ENCODE results near the gene HPSE2.

HPSE2 gene

GRCh38 chr10:98621630-98622029, 614.0 kb downstream of the HPSE2 start:
- no peak for FAIRE-seq
- no peak for DNase-seq (ENCODE audit: low spot score)

- DNase-seq (ENCODE audit: low spot score) (no peak), FAIRE-seq (no peak)
Observed at GRCh38 chr10:98620503-98620902, 615.1 kb downstream of the HPSE2 start.

DNA sequence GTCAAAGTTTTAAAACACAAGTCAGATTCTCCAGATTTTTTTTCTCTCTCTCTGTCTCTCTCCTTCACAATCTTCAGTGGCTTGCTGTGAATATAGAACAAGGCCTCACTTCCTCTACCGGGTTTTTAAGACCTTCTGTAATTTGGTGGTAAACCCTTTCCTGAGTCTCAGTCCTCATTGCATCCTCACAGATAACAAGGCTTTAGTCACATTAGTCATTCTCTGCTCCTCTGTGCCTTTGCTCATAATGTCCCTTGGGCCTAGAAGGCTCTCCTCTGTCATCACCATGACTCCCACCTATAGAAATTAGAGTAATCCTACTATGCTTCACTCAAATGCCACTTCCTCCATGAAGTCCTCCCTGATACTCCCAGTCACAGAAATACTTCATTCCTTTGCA, 616.2 kb downstream of the HPSE2 start:
- no peak for FAIRE-seq
- no peak for DNase-seq (ENCODE audit: low spot score)

GRCh38 chr10:98617906-98618520, 617.6 kb downstream of the HPSE2 start:
- no peak for DNase-seq (ENCODE audit: low spot score)
- FAIRE-seq, result no peak

DNA sequence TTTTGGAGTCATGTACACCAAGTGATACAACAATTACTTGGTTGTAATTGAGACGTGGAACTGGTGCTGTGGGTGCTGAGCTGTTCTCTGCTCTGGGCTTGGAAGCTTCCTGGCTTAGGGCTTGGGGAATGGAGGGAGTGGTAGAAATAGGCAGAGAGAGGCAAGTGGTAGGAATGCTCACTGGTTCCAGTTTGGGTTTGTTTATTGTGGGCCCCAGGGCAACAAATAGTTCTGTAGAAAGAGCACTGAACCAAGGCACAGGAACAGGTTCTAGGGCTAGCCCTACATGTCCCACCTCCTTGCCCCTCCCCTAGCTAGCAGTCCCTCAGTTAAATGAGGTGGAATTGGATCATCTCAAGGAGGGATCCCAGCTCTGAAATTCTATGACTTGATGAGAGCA, 622.2 kb downstream of the HPSE2 start:
- DNase-seq (ENCODE audit: low spot score), result no peak
- no peak for FAIRE-seq

- DNase-seq (ENCODE audit: low spot score) (no peak), FAIRE-seq (no peak)
Observed at GRCh38 chr10:98611436-98611835, 624.2 kb downstream of the HPSE2 start.

GRCh38 chr10:98610836-98611235, 624.8 kb downstream of the HPSE2 start:
- DNase-seq (ENCODE audit: low spot score), result no peak
- FAIRE-seq, result no peak

DNA sequence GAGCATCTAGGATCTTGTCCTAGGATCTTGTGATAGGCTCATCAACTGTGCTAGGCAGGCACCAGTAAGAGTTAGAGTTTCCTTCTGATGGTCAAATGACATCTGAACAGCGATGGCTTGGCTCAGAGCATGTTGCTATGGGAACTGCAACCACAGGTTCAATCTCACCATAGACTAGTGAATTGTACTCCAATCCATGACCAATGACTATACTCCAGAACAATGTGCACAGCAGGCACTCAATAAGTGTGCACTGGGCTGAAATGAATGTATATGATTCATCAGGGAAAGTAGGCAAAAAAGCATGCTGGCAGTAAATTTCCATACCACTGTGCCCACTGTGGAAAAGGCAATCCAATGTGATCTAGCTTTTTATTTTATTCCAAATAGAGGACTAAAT, 625.4 kb downstream of the HPSE2 start:
- FAIRE-seq (no peak), DNase-seq (ENCODE audit: low spot score) (no peak)

GRCh38 chr10:98609265-98609664, 626.4 kb downstream of the HPSE2 start:
- DNase-seq (ENCODE audit: low spot score) (no peak), FAIRE-seq (no peak)

- FAIRE-seq (no peak), DNase-seq (ENCODE audit: low spot score) (no peak)
Observed at GRCh38 chr10:98608411-98608810, 627.2 kb downstream of the HPSE2 start.

DNA sequence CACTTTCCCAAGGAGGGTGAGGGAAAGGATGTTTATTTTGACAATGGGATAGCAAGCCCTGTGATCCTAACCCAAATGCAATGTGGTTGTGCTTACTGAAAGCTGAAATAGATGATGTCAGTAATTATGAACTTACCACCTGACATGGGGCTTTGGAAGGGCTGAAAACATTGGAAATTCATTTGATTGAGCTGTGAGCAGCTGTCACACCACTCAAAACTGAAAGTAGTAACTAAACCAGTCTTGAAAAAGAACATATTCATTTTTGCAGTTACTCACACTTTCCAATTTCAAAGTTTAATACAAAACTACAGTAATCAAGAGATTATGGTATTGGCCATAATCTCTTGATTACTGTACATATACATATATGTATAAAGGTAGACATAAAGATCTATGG, 633.4 kb downstream of the HPSE2 start:
- no peak for DNase-seq (ENCODE audit: low spot score)
- FAIRE-seq, result no peak

GRCh38 chr10:98599032-98599610, 636.5 kb downstream of the HPSE2 start:
- DNase-seq (ENCODE audit: low spot score) (no peak), FAIRE-seq (no peak)

GRCh38 chr10:98596404-98596803, 639.2 kb downstream of the HPSE2 start:
- no peak for DNase-seq (ENCODE audit: low spot score)
- no peak for FAIRE-seq

DNA sequence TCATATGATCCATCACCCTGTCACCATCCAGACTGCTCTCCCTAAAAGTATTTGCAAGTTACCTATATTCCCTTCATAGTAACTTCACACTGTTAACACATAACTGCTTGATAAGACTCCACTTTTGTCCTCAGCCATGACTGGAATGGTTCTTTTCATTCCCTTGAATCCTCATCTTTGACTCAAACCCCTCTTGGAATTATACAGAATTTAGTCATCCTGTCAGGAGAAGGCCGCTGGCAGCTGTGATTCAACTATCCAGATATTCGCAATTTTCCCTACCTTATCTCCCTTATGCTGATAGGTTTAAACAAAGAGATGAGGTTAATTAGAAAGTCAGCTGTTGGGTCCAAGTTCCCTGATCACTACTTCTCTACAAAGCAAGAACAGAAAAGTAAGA, 646.0 kb downstream of the HPSE2 start:
- FAIRE-seq (no peak), DNase-seq (ENCODE audit: low spot score) (no peak)

DNA sequence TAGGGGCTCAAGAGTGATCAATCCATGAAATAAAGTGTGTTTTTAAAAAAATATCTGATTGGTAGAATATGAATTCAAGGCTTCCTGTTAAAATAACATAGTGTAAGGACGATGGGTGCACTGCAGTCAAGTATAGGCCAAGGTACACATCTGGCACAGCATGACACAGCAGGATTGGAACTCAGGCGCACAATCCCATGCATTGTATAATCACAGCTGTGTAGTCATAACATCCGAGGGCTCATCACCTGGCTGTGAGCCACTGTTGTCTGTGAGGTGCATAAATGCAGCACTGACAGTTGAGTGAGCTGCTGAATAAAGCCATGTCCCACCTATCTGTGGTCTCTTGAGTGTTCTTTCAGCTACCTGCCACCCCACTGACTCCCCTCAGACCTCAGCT, 646.6 kb downstream of the HPSE2 start:
- DNase-seq (ENCODE audit: low spot score) (no peak), FAIRE-seq (no peak)

DNA sequence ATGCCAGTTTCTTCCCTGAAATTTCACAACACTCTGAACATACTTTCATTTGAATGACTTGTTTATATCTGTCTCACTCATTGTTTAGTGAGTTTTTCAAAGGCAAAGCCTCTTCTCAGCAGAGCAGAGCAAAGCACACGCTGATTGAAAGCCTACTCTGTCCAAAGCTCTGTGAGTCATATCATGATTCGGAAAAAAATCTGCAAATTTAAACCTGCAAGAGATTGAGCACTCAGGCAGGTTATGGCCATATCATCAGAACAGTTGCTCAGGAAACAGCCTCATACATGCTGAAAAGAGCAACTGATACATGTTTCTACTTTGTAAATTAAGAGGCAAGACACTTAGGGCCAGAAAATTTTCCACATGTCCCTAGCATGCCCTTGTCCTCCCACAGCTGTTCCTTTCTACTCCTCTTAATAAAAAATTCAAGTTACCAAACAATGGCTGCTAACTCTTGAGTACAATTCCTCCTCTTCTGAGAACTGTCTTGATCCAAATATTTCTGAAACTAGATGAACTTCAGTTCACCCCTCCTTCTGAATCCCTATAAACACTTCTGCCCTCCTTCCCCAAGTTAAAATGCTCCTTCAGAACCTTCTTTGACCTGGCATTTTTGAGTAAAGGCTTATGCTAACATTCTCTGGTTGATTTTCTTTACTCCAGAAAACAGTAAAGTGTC, 648.4 kb downstream of the HPSE2 start:
- FAIRE-seq (no peak), DNase-seq (ENCODE audit: low spot score) (no peak)

DNA sequence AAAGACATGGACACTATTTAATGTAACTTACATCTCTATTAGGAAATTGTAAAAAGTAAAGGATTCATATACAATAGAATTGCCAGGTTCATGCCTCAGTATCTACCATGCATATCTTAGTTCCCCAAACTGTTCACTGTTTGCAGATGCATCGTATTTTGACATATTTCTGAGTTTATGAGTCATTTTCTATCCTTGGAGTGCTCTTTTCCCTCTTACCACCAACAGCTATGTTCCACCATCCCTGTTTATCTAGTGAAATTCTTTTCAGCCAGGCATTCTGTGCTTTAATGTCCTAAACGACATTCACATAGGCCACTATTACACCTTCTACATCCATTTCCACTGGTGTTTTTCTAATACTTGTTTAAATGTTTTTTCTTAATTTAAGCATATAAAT, 649.6 kb downstream of the HPSE2 start:
- no peak for FAIRE-seq
- DNase-seq (ENCODE audit: low spot score), result no peak

- FAIRE-seq (no peak), DNase-seq (ENCODE audit: low spot score) (no peak)
Observed at GRCh38 chr10:98582363-98582762, 653.3 kb downstream of the HPSE2 start.

- FAIRE-seq (no peak), DNase-seq (ENCODE audit: low spot score) (no peak)
Observed at GRCh38 chr10:98577578-98577977, 658.1 kb downstream of the HPSE2 start.

GRCh38 chr10:98577168-98577567, 658.5 kb downstream of the HPSE2 start:
- FAIRE-seq, result no peak
- DNase-seq (ENCODE audit: low spot score), result no peak

GRCh38 chr10:98576096-98576495, 659.6 kb downstream of the HPSE2 start:
- FAIRE-seq, result no peak
- no peak for DNase-seq (ENCODE audit: low spot score)

DNA sequence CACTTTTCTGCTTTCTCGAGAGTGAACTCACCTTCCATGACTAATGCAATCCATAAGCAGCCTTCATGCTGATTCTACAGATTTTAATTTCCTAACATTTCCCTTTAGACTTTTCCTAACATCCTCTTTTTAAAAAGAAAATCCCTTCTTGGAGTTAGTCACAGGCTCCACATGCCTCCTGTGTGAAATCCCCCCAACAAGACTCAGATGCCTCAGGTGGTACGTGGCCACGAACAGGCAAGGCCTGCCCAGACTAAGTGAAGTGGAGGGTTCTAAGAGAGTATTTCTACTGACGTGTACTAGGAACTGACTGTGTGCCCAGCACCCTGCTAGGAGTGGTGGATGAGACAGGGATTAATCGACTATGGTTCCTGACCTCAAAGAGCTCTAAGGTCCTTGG, 663.1 kb downstream of the HPSE2 start:
- DNase-seq (ENCODE audit: low spot score), result no peak
- FAIRE-seq, result no peak

DNA sequence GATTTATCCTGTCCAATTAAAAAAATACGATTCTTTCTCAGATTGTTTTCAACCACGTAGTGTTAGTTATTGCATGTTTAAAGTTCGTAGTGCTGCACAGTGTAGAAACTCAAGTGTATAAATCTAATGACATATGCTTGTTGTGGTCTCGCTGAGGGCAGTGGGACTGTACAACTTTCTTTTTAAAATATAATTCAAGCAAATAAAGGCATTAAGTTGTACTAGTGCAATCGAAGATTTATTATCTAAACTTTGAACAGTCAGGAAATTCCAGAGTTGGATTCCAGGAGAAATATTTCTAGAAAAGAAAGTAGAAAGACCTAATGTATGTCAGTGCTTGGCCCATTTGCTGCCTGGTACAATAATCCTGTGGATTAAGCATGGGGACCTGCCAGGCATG, 664.8 kb downstream of the HPSE2 start:
- FAIRE-seq (no peak), DNase-seq (ENCODE audit: low spot score) (no peak)

Measured in RCC 7860 (cell line).